GM12872 (cell line): ENCODE measurements around the gene FSTL1.

Experiments
- CTCF ChIP-seq: IDR thresholded peaks from 3 replicates; pipeline ENCODE4 v1.5.1; 2011; ENCODE audit warnings: low read depth, mild to moderate bottlenecking, low read length, moderate library complexity; ENCODE audit not compliant: insufficient read depth

The FSTL1 gene

GRCh38 chr3:120473389-120473788 lies 22.6 kb upstream of the FSTL1 start:
- TF ChIP-seq CTCF, result no peak

- TF ChIP-seq CTCF, result no peak
Measured at GRCh38 chr3:120472121-120472844, 21.5 kb upstream of the FSTL1 start.

- no peak for TF ChIP-seq CTCF
Measured at GRCh38 chr3:120471643-120472042, 20.9 kb upstream of the FSTL1 start.

- no peak for TF ChIP-seq CTCF
Measured at GRCh38 chr3:120470870-120471269, 20.1 kb upstream of the FSTL1 start.

GRCh38 chr3:120469882-120470301 lies 19.1 kb upstream of the FSTL1 start:
- no peak for TF ChIP-seq CTCF

- no peak for TF ChIP-seq CTCF
Measured at GRCh38 chr3:120469440-120469839, 18.6 kb upstream of the FSTL1 start.

- TF ChIP-seq CTCF, result no peak
Measured at GRCh38 chr3:120468635-120469295, 18.0 kb upstream of the FSTL1 start.
